IPS-20b (cell line): ENCODE measurements around the gene CCBE1.

Experiments
- H3K27ac ChIP-seq: one replicate; pipeline ENCODE4 v1.5.1; 2013; ENCODE audit warnings: low read length
- H3K27me3 ChIP-seq: 2 replicates; pipeline ENCODE4 v1.6.1; 2013; ENCODE audit warnings: mild to moderate bottlenecking, low read length, inconsistent platforms; ENCODE audit not compliant: insufficient read depth
- H3K36me3 ChIP-seq: 2 replicates; pipeline ENCODE4 v1.6.1; 2013; ENCODE audit warnings: low read depth, mild to moderate bottlenecking, inconsistent platforms, low read length, moderate library complexity; ENCODE audit not compliant: insufficient read depth
- H3K4me1 ChIP-seq: 2 replicates; pipeline ENCODE4 v1.6.1; 2013; ENCODE audit warnings: mild to moderate bottlenecking, control low read depth, inconsistent platforms, low read length, moderate library complexity; ENCODE audit not compliant: insufficient read depth
- H3K4me3 ChIP-seq: 2 replicates; pipeline ENCODE4 v1.5.1; 2013; ENCODE audit warnings: mild to moderate bottlenecking, low read length, inconsistent platforms
- H3K9ac ChIP-seq: 2 replicates; pipeline ENCODE4 v1.6.1; 2013; ENCODE audit warnings: low read depth, mild to moderate bottlenecking, inconsistent platforms, low read length, moderate library complexity
- H3K9me3 ChIP-seq: 2 replicates; pipeline ENCODE4 v1.6.1; 2013; ENCODE audit warnings: mild to moderate bottlenecking, low read depth, low read length, inconsistent platforms; ENCODE audit not compliant: insufficient read depth

CCBE1 gene

GRCh38 chr18:59387687-59388565 lies 309.3 kb downstream of the CCBE1 start:
- H3K4me1 ChIP-seq: peaks cover 10% of the 10 kb centered on the region; the same call in 1 of the 2 replicates
- no peaks in the 10 kb centered on the region for H3K36me3 ChIP-seq
- no peak overlapping the region for H3K27ac ChIP-seq
- peaks cover 97% of the 10 kb centered on the region for H3K27me3 ChIP-seq
- no peak overlapping the region for H3K9ac ChIP-seq
- H3K4me3 ChIP-seq: no peak overlapping the region
- no peaks in the 10 kb centered on the region for H3K9me3 ChIP-seq

DNA sequence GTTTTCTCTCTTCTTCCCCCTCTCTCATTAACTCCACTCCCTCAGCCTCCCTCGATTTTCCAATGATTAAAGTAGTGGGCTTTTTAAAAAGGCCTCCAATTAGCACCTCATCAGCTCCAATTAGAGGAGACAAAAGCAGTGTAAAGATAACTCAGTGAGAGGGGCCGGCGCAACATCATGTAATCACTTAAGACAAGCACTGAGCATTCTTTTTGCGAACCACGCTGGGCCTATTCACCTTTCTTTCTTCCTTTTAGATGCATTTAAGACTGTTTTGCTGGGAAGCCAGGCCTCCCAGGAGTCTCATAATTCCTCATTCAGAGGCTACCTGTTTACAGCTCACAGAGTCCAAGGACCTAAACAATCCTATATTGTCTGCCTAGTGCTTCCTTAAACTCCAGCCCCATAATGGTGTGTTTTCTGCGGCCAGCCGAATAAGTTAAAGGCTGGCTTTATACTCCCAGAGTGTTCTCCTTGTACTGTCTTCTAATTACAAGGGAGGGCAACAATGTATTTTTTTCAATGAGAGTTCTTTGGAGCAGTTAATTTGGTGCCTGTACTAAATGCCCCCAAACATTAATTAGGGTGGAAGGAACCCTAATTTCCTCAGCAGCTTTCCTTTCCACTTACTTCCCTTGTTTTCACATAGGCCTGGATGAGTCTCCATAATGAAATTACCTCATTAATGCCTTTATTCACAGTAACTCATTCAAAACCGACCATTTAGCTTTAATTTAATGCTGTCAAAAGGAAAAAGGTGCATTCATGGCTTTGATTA lies 310.1 kb downstream of the CCBE1 start:
- Histone ChIP-seq H3K4me3 (no peak overlapping the region), H3K27me3 (peaks cover 97% of the 10 kb centered on the region), H3K27ac (no peak overlapping the region), H3K9ac (no peak overlapping the region), H3K9me3 (no peaks in the 10 kb centered on the region), H3K4me1 (peaks cover 10% of the 10 kb centered on the region; the same call in 1 of the 2 replicates), H3K36me3 (no peaks in the 10 kb centered on the region)

- Histone ChIP-seq H3K4me3 (no peak overlapping the region), H3K27ac (no peak overlapping the region), H3K9me3 (no peaks in the 10 kb centered on the region), H3K4me1 (peaks cover 14% of the 10 kb centered on the region; the same call in 1 of the 2 replicates), H3K36me3 (no peaks in the 10 kb centered on the region), H3K9ac (no peak overlapping the region), H3K27me3 (peaks cover 99% of the 10 kb centered on the region)
Observed at GRCh38 chr18:59385191-59385590, 312.0 kb downstream of the CCBE1 start.

- Histone ChIP-seq H3K9ac (no peak overlapping the region), H3K9me3 (no peaks in the 10 kb centered on the region), H3K4me1 (peaks cover 14% of the 10 kb centered on the region; the same call in 1 of the 2 replicates), H3K27me3 (peaks cover 100% of the 10 kb centered on the region), H3K36me3 (no peaks in the 10 kb centered on the region), H3K4me3 (no peak overlapping the region), H3K27ac (no peak overlapping the region)
Observed at GRCh38 chr18:59383851-59384250, 313.4 kb downstream of the CCBE1 start.

DNA sequence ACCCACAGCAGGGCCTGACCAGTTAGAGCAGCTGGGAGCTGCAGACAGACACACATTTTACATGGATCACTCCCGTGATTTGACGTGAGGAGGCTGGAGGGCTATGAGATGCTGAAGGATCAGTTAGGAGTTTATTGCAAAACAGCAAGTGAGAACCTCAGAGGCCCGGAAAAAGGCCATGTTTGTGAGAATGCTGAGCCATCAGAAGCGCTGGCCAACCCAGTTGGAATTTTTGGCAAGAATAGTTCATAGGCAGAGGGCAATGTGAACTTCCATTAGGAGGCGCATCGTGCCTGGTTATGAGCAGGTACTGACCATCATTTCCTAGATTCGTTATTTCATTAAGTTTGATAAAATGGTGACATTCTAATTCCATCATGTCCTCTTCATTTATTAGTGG lies 314.8 kb downstream of the CCBE1 start:
- Histone ChIP-seq H3K9ac (no peak overlapping the region), H3K4me1 (peaks cover 13% of the 10 kb centered on the region; the same call in 1 of the 2 replicates), H3K4me3 (no peak overlapping the region), H3K36me3 (no peaks in the 10 kb centered on the region), H3K27me3 (peaks cover 100% of the 10 kb centered on the region), H3K27ac (no peak overlapping the region), H3K9me3 (no peaks in the 10 kb centered on the region)

DNA sequence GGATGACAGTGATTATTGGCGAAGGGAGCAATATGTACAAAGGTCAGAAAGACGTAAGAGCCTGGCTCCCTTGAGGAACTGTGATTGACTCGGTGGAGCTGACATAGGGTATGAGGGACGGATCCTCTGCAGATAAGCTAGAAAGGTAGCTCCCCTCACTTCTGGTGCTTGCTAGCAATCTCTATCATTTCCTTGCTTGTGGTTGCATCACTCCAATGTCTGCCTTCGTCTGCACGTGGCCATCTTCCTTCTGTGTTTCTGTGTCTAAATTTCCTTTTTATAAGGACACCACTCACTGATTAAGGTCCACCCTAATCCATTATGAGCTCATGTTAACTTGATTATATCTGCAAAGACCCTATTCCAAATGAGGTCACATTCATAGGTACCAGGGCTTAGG lies 315.3 kb downstream of the CCBE1 start:
- Histone ChIP-seq H3K27me3 (peaks cover 100% of the 10 kb centered on the region), H3K27ac (no peak overlapping the region), H3K9ac (no peak overlapping the region), H3K9me3 (no peaks in the 10 kb centered on the region), H3K4me1 (peaks cover 9% of the 10 kb centered on the region; the same call in 1 of the 2 replicates), H3K4me3 (no peak overlapping the region), H3K36me3 (no peaks in the 10 kb centered on the region)
